HL-60 (cell line): ENCODE results near the gene TNFAIP8.

Source experiments
- GABPA ChIP-seq: IDR thresholded peaks from 2 replicates; pipeline ENCODE4 v1.6.1; 2012; ENCODE audit warnings: low read depth
- POLR2AphosphoS5 ChIP-seq: IDR thresholded peaks from 2 replicates; pipeline ENCODE4 v1.6.1; 2012; ENCODE audit warnings: low read depth
- SPI1 ChIP-seq: IDR thresholded peaks from 2 replicates; pipeline ENCODE4 v1.6.1; 2012; ENCODE audit warnings: low read depth, mild to moderate bottlenecking, borderline replicate concordance
- TF ChIP-seq, protein P1 (sequence below): IDR thresholded peaks from one replicate; pipeline ENCODE4 v1.5.1; 2011; ENCODE audit warnings: low read length, control low read depth, inconsistent platforms; ENCODE audit not compliant: insufficient read depth
- TF ChIP-seq, protein P2 (sequence below): IDR thresholded peaks from 2 replicates; pipeline ENCODE4 v1.6.1; 2012; ENCODE audit warnings: low read depth; ENCODE audit not compliant: insufficient replicate concordance

DNA sequence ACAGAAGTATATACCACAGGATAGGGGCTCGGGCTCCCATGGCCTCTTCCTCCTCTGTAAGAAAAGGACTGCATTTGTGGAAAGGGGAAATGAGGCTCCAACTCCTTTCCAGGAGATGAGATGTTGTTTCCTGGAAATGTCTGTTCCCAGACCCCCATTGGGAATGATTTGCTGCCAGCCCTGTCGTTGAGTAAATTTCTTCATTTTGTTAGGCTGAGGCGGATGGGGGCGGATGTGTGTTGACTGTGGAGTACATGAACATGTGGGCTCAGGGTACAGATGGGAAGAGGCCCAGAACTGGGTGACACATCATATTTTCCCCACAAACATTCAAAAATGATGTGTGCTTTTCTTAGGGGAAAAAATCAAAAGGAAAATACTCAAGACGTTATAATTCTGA lies 28.8 kb upstream of the TNFAIP8 start:
- TF ChIP-seq, protein P1, sequence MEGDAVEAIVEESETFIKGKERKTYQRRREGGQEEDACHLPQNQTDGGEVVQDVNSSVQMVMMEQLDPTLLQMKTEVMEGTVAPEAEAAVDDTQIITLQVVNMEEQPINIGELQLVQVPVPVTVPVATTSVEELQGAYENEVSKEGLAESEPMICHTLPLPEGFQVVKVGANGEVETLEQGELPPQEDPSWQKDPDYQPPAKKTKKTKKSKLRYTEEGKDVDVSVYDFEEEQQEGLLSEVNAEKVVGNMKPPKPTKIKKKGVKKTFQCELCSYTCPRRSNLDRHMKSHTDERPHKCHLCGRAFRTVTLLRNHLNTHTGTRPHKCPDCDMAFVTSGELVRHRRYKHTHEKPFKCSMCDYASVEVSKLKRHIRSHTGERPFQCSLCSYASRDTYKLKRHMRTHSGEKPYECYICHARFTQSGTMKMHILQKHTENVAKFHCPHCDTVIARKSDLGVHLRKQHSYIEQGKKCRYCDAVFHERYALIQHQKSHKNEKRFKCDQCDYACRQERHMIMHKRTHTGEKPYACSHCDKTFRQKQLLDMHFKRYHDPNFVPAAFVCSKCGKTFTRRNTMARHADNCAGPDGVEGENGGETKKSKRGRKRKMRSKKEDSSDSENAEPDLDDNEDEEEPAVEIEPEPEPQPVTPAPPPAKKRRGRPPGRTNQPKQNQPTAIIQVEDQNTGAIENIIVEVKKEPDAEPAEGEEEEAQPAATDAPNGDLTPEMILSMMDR, result no peak
- TF ChIP-seq, protein P2, sequence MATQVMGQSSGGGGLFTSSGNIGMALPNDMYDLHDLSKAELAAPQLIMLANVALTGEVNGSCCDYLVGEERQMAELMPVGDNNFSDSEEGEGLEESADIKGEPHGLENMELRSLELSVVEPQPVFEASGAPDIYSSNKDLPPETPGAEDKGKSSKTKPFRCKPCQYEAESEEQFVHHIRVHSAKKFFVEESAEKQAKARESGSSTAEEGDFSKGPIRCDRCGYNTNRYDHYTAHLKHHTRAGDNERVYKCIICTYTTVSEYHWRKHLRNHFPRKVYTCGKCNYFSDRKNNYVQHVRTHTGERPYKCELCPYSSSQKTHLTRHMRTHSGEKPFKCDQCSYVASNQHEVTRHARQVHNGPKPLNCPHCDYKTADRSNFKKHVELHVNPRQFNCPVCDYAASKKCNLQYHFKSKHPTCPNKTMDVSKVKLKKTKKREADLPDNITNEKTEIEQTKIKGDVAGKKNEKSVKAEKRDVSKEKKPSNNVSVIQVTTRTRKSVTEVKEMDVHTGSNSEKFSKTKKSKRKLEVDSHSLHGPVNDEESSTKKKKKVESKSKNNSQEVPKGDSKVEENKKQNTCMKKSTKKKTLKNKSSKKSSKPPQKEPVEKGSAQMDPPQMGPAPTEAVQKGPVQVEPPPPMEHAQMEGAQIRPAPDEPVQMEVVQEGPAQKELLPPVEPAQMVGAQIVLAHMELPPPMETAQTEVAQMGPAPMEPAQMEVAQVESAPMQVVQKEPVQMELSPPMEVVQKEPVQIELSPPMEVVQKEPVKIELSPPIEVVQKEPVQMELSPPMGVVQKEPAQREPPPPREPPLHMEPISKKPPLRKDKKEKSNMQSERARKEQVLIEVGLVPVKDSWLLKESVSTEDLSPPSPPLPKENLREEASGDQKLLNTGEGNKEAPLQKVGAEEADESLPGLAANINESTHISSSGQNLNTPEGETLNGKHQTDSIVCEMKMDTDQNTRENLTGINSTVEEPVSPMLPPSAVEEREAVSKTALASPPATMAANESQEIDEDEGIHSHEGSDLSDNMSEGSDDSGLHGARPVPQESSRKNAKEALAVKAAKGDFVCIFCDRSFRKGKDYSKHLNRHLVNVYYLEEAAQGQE, result no peak
- no peak for TF ChIP-seq GABPA
- TF ChIP-seq POLR2AphosphoS5, result no peak
- no peak for TF ChIP-seq SPI1
